Activated CD8-positive, alpha-beta memory T cell treated with anti-CD3 and anti-CD28 coated beads, Interleukin-2, amount 10 ng/mL, durations not matched to agents 7 days and 5 days (primary cell): Measurements from ENCODE around the gene PRDM1. TPM values are rescaled to one million over a fixed set of nuclear protein-coding genes. Genes with fewer than 3 reads are reported as not detected.

Source experiments
- ATAC-seq: fragments of 150-1000 bp; cut with Tn5 transposase; one replicate; pipeline ENCODE4 v1.10.0; 2021; ENCODE audit warnings: moderate library complexity
- CTCF ChIA-PET: fragments of 350-600 bp; sonication (Branson Sonifier 250); formaldehyde crosslinking; loops from one replicate; lab custom pipeline; 2021; ENCODE audit warnings: antibody characterized with exemption; lab: Charles Lee
- DNase-seq: peaks from one replicate; pipeline ENCODE4 v3.0.0-alpha.2; 2020
- H3K27ac Mint-ChIP-seq: one replicate; pipeline ENCODE4 v1.8.0; 2021; ENCODE audit warnings: mild to moderate bottlenecking, mixed read lengths
- H3K27me3 Mint-ChIP-seq: one replicate; pipeline ENCODE4 v1.8.0; 2021; ENCODE audit warnings: mixed read lengths
- H3K36me3 Mint-ChIP-seq: one replicate; pipeline ENCODE4 v1.8.0; 2021; ENCODE audit warnings: mild to moderate bottlenecking, mixed read lengths
- H3K4me1 Mint-ChIP-seq: one replicate; pipeline ENCODE4 v1.8.0; 2021; ENCODE audit warnings: mixed read lengths
- H3K4me3 Mint-ChIP-seq: one replicate; pipeline ENCODE4 v1.8.0; 2021; ENCODE audit warnings: mild to moderate bottlenecking, moderate library complexity, mixed read lengths
- H3K9me3 Mint-ChIP-seq: one replicate; pipeline ENCODE4 v1.8.0; 2022; ENCODE audit warnings: low read depth, mixed read lengths
- total RNA-seq, 2 experiments: library from RNA; stranded (reverse); gene quantifications; one replicate each; pipeline ENCODE4 v1.2.3, GENCODE V29; 2021

Gene PRDM1
- total RNA-seq, 2 experiments from 2014 or later, result 97.1 to 132 TPM

DNA sequence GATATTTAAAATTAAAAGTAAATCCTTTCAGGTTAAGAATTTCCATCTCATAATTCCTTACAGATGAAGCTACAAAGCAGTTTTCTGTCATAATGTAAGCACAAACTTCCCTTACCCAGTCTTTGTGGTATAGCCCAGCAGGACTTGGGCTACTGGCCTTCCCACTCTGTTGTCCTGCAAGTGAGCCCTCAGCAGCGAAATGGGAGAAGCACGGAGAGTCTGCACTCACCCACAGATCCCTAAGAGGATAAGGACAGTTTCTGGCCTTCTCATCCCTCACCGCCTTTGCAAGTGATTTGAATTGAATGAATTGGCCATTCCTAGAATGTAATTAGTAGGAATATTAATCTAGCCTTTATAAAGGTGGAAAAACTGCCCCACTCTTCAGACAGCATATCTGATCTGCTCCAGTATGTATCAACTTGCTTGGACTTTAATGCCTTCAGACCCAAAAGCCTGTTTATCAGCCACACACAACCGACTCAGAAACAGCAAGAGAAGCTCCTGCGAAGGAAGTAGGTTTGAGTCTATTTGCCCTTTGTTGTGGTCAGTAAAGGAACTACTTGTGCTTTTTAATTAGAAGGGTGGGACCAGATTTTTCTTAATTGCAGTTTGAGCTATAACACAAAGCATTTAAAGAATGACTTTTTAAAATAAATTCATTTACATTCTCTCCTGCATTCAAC, 29.9 kb upstream of the PRDM1 start:
- H3K4me3 Mint-ChIP-seq, result no peak overlapping the region
- no peak for ATAC-seq
- no peaks in the 10 kb centered on the region for H3K27me3 Mint-ChIP-seq
- H3K9me3 Mint-ChIP-seq, result peaks cover 2% of the 10 kb centered on the region
- DNase-seq, result no peak
- no peak overlapping the region for H3K27ac Mint-ChIP-seq
- peaks cover 6% of the 10 kb centered on the region for H3K36me3 Mint-ChIP-seq
- CTCF ChIA-PET, result interaction anchor here (1.2 kb wide), 1 partner anchor 63 kb away, joined by 3 read pairs; no protein-coding TSS in a partner anchor
- peaks cover 16% of the 10 kb centered on the region for H3K4me1 Mint-ChIP-seq

GRCh38 chr6:106056746-106057390, 29.3 kb upstream of the PRDM1 start:
- DNase-seq (no peak), ATAC-seq (no peak)
- Mint-ChIP-seq H3K9me3 (peaks cover 2% of the 10 kb centered on the region), H3K27ac (no peak overlapping the region), H3K27me3 (no peaks in the 10 kb centered on the region), H3K4me3 (no peak overlapping the region), H3K4me1 (peaks cover 16% of the 10 kb centered on the region), H3K36me3 (peaks cover 10% of the 10 kb centered on the region)
- CTCF ChIA-PET, result interaction anchor here (1.2 kb wide), 1 partner anchor 64 kb away, joined by 3 read pairs; no protein-coding TSS in a partner anchor

GRCh38 chr6:106059331-106059730, 26.8 kb upstream of the PRDM1 start:
- ATAC-seq, result no peak
- H3K4me3 Mint-ChIP-seq, result no peak overlapping the region
- H3K27ac Mint-ChIP-seq, result no peak overlapping the region
- CTCF ChIA-PET, result no interaction called here
- H3K27me3 Mint-ChIP-seq, result no peaks in the 10 kb centered on the region
- H3K9me3 Mint-ChIP-seq, result peaks cover 2% of the 10 kb centered on the region
- peaks cover 8% of the 10 kb centered on the region for H3K36me3 Mint-ChIP-seq
- peaks cover 14% of the 10 kb centered on the region for H3K4me1 Mint-ChIP-seq
- DNase-seq, result no peak

DNA sequence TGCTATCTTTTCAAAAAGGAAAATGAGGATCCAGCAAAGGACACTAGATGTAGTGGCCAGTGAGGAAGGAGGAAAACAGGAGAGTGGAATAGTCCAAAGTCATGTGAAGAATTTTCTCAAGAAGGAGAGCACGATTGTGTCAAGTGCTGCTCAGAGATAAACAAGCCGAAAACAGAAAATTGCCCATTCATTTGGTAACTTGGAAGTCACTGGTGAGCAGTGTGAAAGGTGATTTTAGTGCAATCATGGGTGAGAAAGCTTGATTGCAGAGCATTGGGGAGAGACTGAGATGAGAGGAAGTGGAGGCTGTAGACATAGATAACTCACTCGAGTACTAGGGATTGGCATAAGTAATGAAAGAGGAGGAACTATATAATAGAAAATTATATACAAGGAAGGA, 26.0 kb upstream of the PRDM1 start:
- Mint-ChIP-seq H3K36me3 (peaks cover 8% of the 10 kb centered on the region), H3K27ac (no peak overlapping the region), H3K4me3 (no peak overlapping the region), H3K27me3 (no peaks in the 10 kb centered on the region), H3K4me1 (peaks cover 14% of the 10 kb centered on the region), H3K9me3 (peaks cover 2% of the 10 kb centered on the region)
- ATAC-seq (no peak), DNase-seq (no peak)
- CTCF ChIA-PET, result no interaction called here

- DNase-seq (no peak), ATAC-seq (no peak)
- no peak overlapping the region for H3K4me3 Mint-ChIP-seq
- H3K4me1 Mint-ChIP-seq, result no peaks in the 10 kb centered on the region
- no peaks in the 10 kb centered on the region for H3K27me3 Mint-ChIP-seq
- peaks cover 4% of the 10 kb centered on the region for H3K36me3 Mint-ChIP-seq
- CTCF ChIA-PET, result no interaction called here
- H3K27ac Mint-ChIP-seq, result no peak overlapping the region
- H3K9me3 Mint-ChIP-seq, result no peaks in the 10 kb centered on the region
Observed at GRCh38 chr6:106063448-106063850, 22.7 kb upstream of the PRDM1 start.

DNA sequence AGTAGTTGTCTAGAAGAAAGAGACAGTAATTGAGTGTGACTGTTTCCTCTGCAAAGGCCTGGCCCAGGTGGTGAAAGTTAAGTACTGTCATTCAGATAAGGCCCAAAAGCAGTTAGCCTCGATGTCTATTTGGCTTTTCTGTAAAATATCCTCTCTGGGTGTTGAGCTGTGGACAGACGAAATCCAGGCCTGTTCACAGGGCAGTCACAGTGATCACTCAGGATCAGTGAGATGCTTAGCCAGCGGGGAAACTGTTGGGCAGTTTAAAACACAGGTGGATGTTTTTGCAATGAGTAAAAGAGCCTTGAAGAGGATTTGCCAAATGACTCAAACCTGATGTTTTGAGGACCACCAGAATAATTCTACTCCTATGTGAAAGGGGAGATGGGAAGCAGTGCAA, 22.0 kb upstream of the PRDM1 start:
- CTCF ChIA-PET, result interaction anchor here (1.3 kb wide), 1 partner anchor 633 kb away, joined by 3 read pairs; no protein-coding TSS in a partner anchor

DNA sequence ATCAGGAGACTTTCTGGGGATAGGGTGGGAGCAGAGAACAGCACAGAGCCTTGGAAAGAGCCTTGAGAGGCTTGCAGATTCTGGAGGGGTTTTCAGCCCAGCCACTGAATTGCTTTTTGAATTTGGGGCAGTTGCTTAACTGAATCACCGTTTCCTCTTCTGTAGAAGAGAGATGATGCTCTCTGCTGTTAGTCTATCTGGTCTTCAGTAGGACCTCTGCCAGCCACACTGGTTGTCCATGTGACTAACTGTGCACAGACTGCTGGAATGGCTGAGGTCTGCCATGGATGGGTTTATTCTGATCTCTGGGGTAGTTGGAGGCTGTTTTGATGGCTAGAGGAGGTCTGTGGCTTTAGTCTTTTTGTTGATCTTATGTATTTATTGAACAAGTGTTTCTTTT, 21.4 kb upstream of the PRDM1 start:
- CTCF ChIA-PET, result interaction anchor here (1.3 kb wide), 1 partner anchor 633 kb away, joined by 3 read pairs; no protein-coding TSS in a partner anchor
- no peak overlapping the region for H3K27ac Mint-ChIP-seq
- no peak for ATAC-seq

More for the DNA sequence above, 22.0 kb upstream of the PRDM1 start:
- DNase-seq (no peak), ATAC-seq (no peak)
- Mint-ChIP-seq H3K9me3 (no peaks in the 10 kb centered on the region), H3K4me3 (no peak overlapping the region), H3K36me3 (peaks cover 4% of the 10 kb centered on the region), H3K4me1 (no peaks in the 10 kb centered on the region), H3K27ac (no peak overlapping the region), H3K27me3 (no peaks in the 10 kb centered on the region)

GRCh38 chr6:106066989-106067388, 19.1 kb upstream of the PRDM1 start:
- Mint-ChIP-seq H3K9me3 (no peaks in the 10 kb centered on the region), H3K36me3 (no peaks in the 10 kb centered on the region), H3K4me3 (no peak overlapping the region), H3K27ac (no peak overlapping the region), H3K4me1 (no peaks in the 10 kb centered on the region), H3K27me3 (peaks cover 2% of the 10 kb centered on the region)
- CTCF ChIA-PET, result no interaction called here
- ATAC-seq (no peak), DNase-seq (no peak)

More for the DNA sequence above, 21.4 kb upstream of the PRDM1 start:
- peaks cover under 1% of the 10 kb centered on the region for H3K27me3 Mint-ChIP-seq
- H3K36me3 Mint-ChIP-seq, result peaks cover 4% of the 10 kb centered on the region
- no peaks in the 10 kb centered on the region for H3K9me3 Mint-ChIP-seq
- H3K4me3 Mint-ChIP-seq, result no peak overlapping the region
- H3K4me1 Mint-ChIP-seq, result no peaks in the 10 kb centered on the region
- no peak for DNase-seq

- H3K4me3 Mint-ChIP-seq, result no peak overlapping the region
- H3K27ac Mint-ChIP-seq, result no peak overlapping the region
- CTCF ChIA-PET, result no interaction called here
- ATAC-seq (no peak), DNase-seq (no peak)
- no peaks in the 10 kb centered on the region for H3K9me3 Mint-ChIP-seq
- H3K27me3 Mint-ChIP-seq, result peaks cover 2% of the 10 kb centered on the region
- H3K36me3 Mint-ChIP-seq, result no peaks in the 10 kb centered on the region
- H3K4me1 Mint-ChIP-seq, result no peaks in the 10 kb centered on the region
Observed at GRCh38 chr6:106069478-106069877, 16.7 kb upstream of the PRDM1 start.

- no peak overlapping the region for H3K27ac Mint-ChIP-seq
- DNase-seq, result no peak
- CTCF ChIA-PET, result no interaction called here
- H3K27me3 Mint-ChIP-seq, result peaks cover 2% of the 10 kb centered on the region
- no peaks in the 10 kb centered on the region for H3K36me3 Mint-ChIP-seq
- no peaks in the 10 kb centered on the region for H3K9me3 Mint-ChIP-seq
- no peaks in the 10 kb centered on the region for H3K4me1 Mint-ChIP-seq
- no peak for ATAC-seq
- no peak overlapping the region for H3K4me3 Mint-ChIP-seq
Observed at GRCh38 chr6:106070636-106071035, 15.5 kb upstream of the PRDM1 start.

GRCh38 chr6:106072501-106073090, 13.5 kb upstream of the PRDM1 start:
- Mint-ChIP-seq H3K36me3 (no peaks in the 10 kb centered on the region), H3K27me3 (peaks cover 2% of the 10 kb centered on the region), H3K27ac (no peak overlapping the region), H3K4me3 (no peak overlapping the region), H3K4me1 (no peaks in the 10 kb centered on the region), H3K9me3 (no peaks in the 10 kb centered on the region)
- ATAC-seq (no peak), DNase-seq (no peak)
- CTCF ChIA-PET, result interaction anchor here (0.9 to 1.0 kb wide), 2 partner anchors 10 to 588 kb away, joined by 3 read pairs; no protein-coding TSS in a partner anchor

DNA sequence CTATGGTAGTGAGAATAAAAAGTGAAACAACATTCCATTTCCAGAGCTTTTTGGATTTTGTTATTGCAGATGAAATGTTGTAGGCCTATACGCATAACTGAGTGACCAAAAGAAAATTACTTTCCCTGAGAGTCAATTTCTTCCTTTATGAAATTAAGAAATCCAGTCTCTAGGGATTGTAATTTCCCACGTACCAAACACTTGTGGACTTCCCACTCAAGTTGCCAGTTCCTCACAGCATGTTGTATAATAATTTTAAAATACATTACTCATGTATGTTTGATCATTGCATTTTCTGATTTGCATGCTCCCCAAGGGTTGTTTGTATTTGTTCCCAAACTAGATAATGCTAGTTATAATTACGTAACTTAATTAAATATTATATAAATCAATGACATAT, 12.0 kb upstream of the PRDM1 start:
- Mint-ChIP-seq H3K36me3 (no peaks in the 10 kb centered on the region), H3K27ac (no peak overlapping the region), H3K27me3 (peaks cover 2% of the 10 kb centered on the region), H3K9me3 (no peaks in the 10 kb centered on the region), H3K4me3 (no peak overlapping the region), H3K4me1 (no peaks in the 10 kb centered on the region)
- ATAC-seq (no peak), DNase-seq (no peak)
- CTCF ChIA-PET, result interaction anchor here (1.4 kb wide), 1 partner anchor 10 kb away, joined by 5 read pairs; no protein-coding TSS in a partner anchor

- no peaks in the 10 kb centered on the region for H3K36me3 Mint-ChIP-seq
- ATAC-seq, result no peak
- no peak overlapping the region for H3K27ac Mint-ChIP-seq
- CTCF ChIA-PET, result interaction anchor here (1.6 kb wide), 1 partner anchor 10 kb away, joined by 4 read pairs; the partner anchor contains the start of gene PRDM1
- no peak overlapping the region for H3K4me3 Mint-ChIP-seq
- DNase-seq, result no peak
- H3K27me3 Mint-ChIP-seq, result peaks cover 2% of the 10 kb centered on the region
- no peaks in the 10 kb centered on the region for H3K4me1 Mint-ChIP-seq
- no peaks in the 10 kb centered on the region for H3K9me3 Mint-ChIP-seq
Observed at GRCh38 chr6:106076139-106076538, 10.0 kb upstream of the PRDM1 start.
